ENCODE results near the gene DIRAS1.

Gene DIRAS1

GRCh38 chr19:2728783-2729387, 7.7 kb upstream of the DIRAS1 start:
- no peaks in the 10 kb centered on the region for H3K4me1 ChIP-seq (ENCODE audit: insufficient read depth, poor library complexity, severe bottlenecking)
- no peaks in the 10 kb centered on the region for H3K27me3 ChIP-seq (ENCODE audit: insufficient read depth, poor library complexity, severe bottlenecking)
- no peak for TF ChIP-seq CTCF (IDR thresholded peaks at IDR 0.05; ENCODE audit: poor library complexity, severe bottlenecking)
- no peak for ATAC-seq (ENCODE audit: low read depth)
- no peak for DNase-seq (ENCODE audit: low spot score)
- H3K27ac ChIP-seq (ENCODE audit: poor library complexity, severe bottlenecking): no peak overlapping the region
- H3K4me3 ChIP-seq (ENCODE audit: severe bottlenecking): no peak overlapping the region
- no peaks in the 10 kb centered on the region for H3K9me3 ChIP-seq (ENCODE audit: severe bottlenecking)
- H3K36me3 ChIP-seq (ENCODE audit: low read depth): no peaks in the 10 kb centered on the region

- no peaks in the 10 kb centered on the region for H3K9me3 ChIP-seq (ENCODE audit: severe bottlenecking)
- H3K4me1 ChIP-seq (ENCODE audit: insufficient read depth, poor library complexity, severe bottlenecking): no peaks in the 10 kb centered on the region
- no peak overlapping the region for H3K4me3 ChIP-seq (ENCODE audit: severe bottlenecking)
- H3K27me3 ChIP-seq (ENCODE audit: insufficient read depth, poor library complexity, severe bottlenecking): peaks cover under 1% of the 10 kb centered on the region
- H3K36me3 ChIP-seq (ENCODE audit: low read depth): no peaks in the 10 kb centered on the region
- no peak for TF ChIP-seq CTCF (IDR thresholded peaks at IDR 0.05; ENCODE audit: poor library complexity, severe bottlenecking)
- H3K27ac ChIP-seq (ENCODE audit: poor library complexity, severe bottlenecking): no peak overlapping the region
- ATAC-seq (ENCODE audit: low read depth): peak; percentile 75
- DNase-seq (ENCODE audit: low spot score): no peak
Observed at GRCh38 chr19:2727640-2727944, 6.4 kb upstream of the DIRAS1 start.

GRCh38 chr19:2726904-2727639, 5.9 kb upstream of the DIRAS1 start:
- no peak for TF ChIP-seq CTCF (IDR thresholded peaks at IDR 0.05; ENCODE audit: poor library complexity, severe bottlenecking)
- H3K4me1 ChIP-seq (ENCODE audit: insufficient read depth, poor library complexity, severe bottlenecking): no peaks in the 10 kb centered on the region
- no peaks in the 10 kb centered on the region for H3K36me3 ChIP-seq (ENCODE audit: low read depth)
- no peak overlapping the region for H3K27ac ChIP-seq (ENCODE audit: poor library complexity, severe bottlenecking)
- ATAC-seq (ENCODE audit: low read depth): peak; percentile 29; the same call in 1 of the 3 replicates
- no peak for DNase-seq (ENCODE audit: low spot score)
- peaks cover 5% of the 10 kb centered on the region for H3K27me3 ChIP-seq (ENCODE audit: insufficient read depth, poor library complexity, severe bottlenecking)
- no peak overlapping the region for H3K4me3 ChIP-seq (ENCODE audit: severe bottlenecking)
- H3K9me3 ChIP-seq (ENCODE audit: severe bottlenecking): no peaks in the 10 kb centered on the region

GRCh38 chr19:2726160-2726855, 5.1 kb upstream of the DIRAS1 start:
- DNase-seq (ENCODE audit: low spot score) (no peak), ATAC-seq (ENCODE audit: low read depth) (no peak)
- TF ChIP-seq CTCF (IDR thresholded peaks at IDR 0.05; ENCODE audit: poor library complexity, severe bottlenecking): no peak
- peaks cover 12% of the 10 kb centered on the region for H3K27me3 ChIP-seq (ENCODE audit: insufficient read depth, poor library complexity, severe bottlenecking)
- no peak overlapping the region for H3K27ac ChIP-seq (ENCODE audit: poor library complexity, severe bottlenecking)
- H3K4me1 ChIP-seq (ENCODE audit: insufficient read depth, poor library complexity, severe bottlenecking): no peaks in the 10 kb centered on the region
- no peaks in the 10 kb centered on the region for H3K36me3 ChIP-seq (ENCODE audit: low read depth)
- H3K9me3 ChIP-seq (ENCODE audit: severe bottlenecking): no peaks in the 10 kb centered on the region
- H3K4me3 ChIP-seq (ENCODE audit: severe bottlenecking): no peak overlapping the region

Data from RWPE2 (cell line).